Measurements from ENCODE around the gene UCP3. TPM values are rescaled to one million over a fixed set of nuclear protein-coding genes. Genes with fewer than 3 reads are reported as not detected.

Gene UCP3
- total RNA-seq, 2 experiments from 2014 or later: 2.4 to 3.2 TPM

- H3K36me3 ChIP-seq (ENCODE audit: insufficient read depth, low read length): peaks cover 67% of the 10 kb centered on the region
- H3K79me2 ChIP-seq (ENCODE audit: insufficient read depth, low read depth, low read length): peaks cover 73% of the 10 kb centered on the region
- peak; percentile 97 for DNase-seq (ENCODE audit: low spot score)
- TF ChIP-seq EZH2phosphoT487 (IDR thresholded peaks at IDR 0.05; ENCODE audit: borderline replicate concordance, low read depth, low read length): no peak
- TF ChIP-seq, protein P1, sequence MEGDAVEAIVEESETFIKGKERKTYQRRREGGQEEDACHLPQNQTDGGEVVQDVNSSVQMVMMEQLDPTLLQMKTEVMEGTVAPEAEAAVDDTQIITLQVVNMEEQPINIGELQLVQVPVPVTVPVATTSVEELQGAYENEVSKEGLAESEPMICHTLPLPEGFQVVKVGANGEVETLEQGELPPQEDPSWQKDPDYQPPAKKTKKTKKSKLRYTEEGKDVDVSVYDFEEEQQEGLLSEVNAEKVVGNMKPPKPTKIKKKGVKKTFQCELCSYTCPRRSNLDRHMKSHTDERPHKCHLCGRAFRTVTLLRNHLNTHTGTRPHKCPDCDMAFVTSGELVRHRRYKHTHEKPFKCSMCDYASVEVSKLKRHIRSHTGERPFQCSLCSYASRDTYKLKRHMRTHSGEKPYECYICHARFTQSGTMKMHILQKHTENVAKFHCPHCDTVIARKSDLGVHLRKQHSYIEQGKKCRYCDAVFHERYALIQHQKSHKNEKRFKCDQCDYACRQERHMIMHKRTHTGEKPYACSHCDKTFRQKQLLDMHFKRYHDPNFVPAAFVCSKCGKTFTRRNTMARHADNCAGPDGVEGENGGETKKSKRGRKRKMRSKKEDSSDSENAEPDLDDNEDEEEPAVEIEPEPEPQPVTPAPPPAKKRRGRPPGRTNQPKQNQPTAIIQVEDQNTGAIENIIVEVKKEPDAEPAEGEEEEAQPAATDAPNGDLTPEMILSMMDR (conservative IDR thresholded peaks at IDR 0.05; ENCODE audit: low read length): no peak
- H4K20me1 ChIP-seq (ENCODE audit: insufficient read depth, low read length): peaks cover 37% of the 10 kb centered on the region
- H3K4me3 ChIP-seq (ENCODE audit: low read depth, low read length, poor library complexity, severe bottlenecking): peak overlapping the region; percentile 91
- no TSS peak for BruUV-seq (replicated peaks)
- CTCF ChIA-PET (ENCODE audit: unreplicated experiment): interaction anchor here (0.6 to 2.1 kb wide), 4 partner anchors 10 to 191 kb away, joined by 3 to 7 read pairs (median 4); partner anchors contain the start of genes C2CD3 and PPME1
- POLR2A ChIA-PET: interaction anchor here (0.7 to 6.4 kb wide), 12 partner anchors 10 to 776 kb away, joined by 3 to 46 read pairs (median 4); partner anchors contain the start of genes C2CD3, LIPT2 and PPME1
- no peaks in the 10 kb centered on the region for H3K9me2 ChIP-seq (ENCODE audit: insufficient read depth, low read length)
- H2AFZ ChIP-seq (ENCODE audit: low read length): no peak overlapping the region
- H3K4me2 ChIP-seq (ENCODE audit: low read length): peak overlapping the region; percentile 96
- H3K4me1 ChIP-seq (ENCODE audit: insufficient read depth, low read length, poor library complexity, severe bottlenecking): peaks cover 52% of the 10 kb centered on the region
- peak overlapping the region; percentile 91 for H3K27ac ChIP-seq (ENCODE audit: low read depth, low read length, poor library complexity, severe bottlenecking)
- no peaks in the 10 kb centered on the region for H3K9me3 ChIP-seq (ENCODE audit: low read length)
- intact Hi-C loops (cut with micrococcal nuclease; ENCODE audit: unreplicated experiment): loop anchor here (5.0 to 10.0 kb wide), 3 partner anchors 195 to 825 kb away; partner anchors contain the start of genes LIPT2 and MRPL48
Measured at GRCh38 chr11:73980001-73980961, 28.6 kb downstream of the UCP3 start.

DNA sequence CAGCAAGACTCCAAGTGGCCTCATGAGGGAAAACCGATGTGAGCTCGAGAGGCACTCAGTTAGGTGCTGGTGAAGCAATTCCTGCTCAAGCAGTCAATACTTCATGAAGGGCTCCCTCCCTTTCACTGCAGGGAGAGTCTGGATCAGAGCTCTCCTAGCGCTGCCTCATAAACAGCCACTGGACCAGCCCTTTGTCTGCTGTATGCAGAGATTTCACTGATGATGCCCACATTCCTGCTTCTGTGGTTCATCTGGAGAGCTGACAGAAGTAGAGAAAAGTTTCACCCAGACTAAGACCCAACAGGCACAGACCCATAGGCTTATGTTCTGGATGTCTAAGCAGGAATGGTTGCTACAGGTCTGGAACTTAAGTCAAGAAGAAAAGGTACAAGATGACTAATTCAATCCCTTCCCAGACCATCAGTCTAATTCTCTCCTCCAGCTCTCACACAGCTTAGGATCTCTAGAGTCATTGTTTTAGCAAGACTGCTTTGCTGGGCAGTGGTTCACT is 30.3 kb downstream of the UCP3 start:
- Histone ChIP-seq H3K4me2 (ENCODE audit: low read length) (peak overlapping the region; percentile 96), H3K27ac (ENCODE audit: low read depth, low read length, poor library complexity, severe bottlenecking) (peak overlapping the region; percentile 91), H3K9me2 (ENCODE audit: insufficient read depth, low read length) (no peaks in the 10 kb centered on the region), H3K79me2 (ENCODE audit: insufficient read depth, low read depth, low read length) (peaks cover 63% of the 10 kb centered on the region), H4K20me1 (ENCODE audit: insufficient read depth, low read length) (peaks cover 37% of the 10 kb centered on the region), H3K4me1 (ENCODE audit: insufficient read depth, low read length, poor library complexity, severe bottlenecking) (peaks cover 46% of the 10 kb centered on the region), H3K4me3 (ENCODE audit: low read depth, low read length, poor library complexity, severe bottlenecking) (no peak overlapping the region), H3K36me3 (ENCODE audit: insufficient read depth, low read length) (peaks cover 83% of the 10 kb centered on the region), H2AFZ (ENCODE audit: low read length) (no peak overlapping the region), H3K9me3 (ENCODE audit: low read length) (no peaks in the 10 kb centered on the region)
- no TSS peak for BruUV-seq (replicated peaks)
- no peak for DNase-seq (ENCODE audit: low spot score)
- intact Hi-C loops (cut with micrococcal nuclease; ENCODE audit: unreplicated experiment): no loop called here
- CTCF ChIA-PET (ENCODE audit: unreplicated experiment): no interaction called here
- POLR2A ChIA-PET: interaction anchor here (0.9 to 6.4 kb wide), 3 partner anchors 9 to 19 kb away, joined by 4 to 46 read pairs (median 39); no protein-coding TSS in a partner anchor
- TF ChIP-seq, protein P1 (conservative IDR thresholded peaks at IDR 0.05; ENCODE audit: low read length): no peak
- no peak for TF ChIP-seq EZH2phosphoT487 (IDR thresholded peaks at IDR 0.05; ENCODE audit: borderline replicate concordance, low read depth, low read length)
